HepG2 (cell line): ENCODE measurements around the gene HHIPL1. TPM values are rescaled to one million over a fixed set of nuclear protein-coding genes. Genes with fewer than 3 reads are reported as not detected.

Source experiments
- ATAC-seq: fragments of 200-7000 bp; cut with Tn5 transposase; 3 replicates; pipeline ENCODE4 v1.9.1; 2020; ENCODE audit warnings: mild to moderate bottlenecking, moderate library complexity
- BruUV-seq: library from RNA; stranded (reverse); fragments of 400-500 nt; replicated peaks from 2 replicates; lab custom pipeline; 2021; lab: Mats Ljungman, UMichigan
- CTCF ChIA-PET: fragments of 300-600 bp; formaldehyde crosslinking; extraction: SDS; loops from one replicate; lab custom pipeline; 2021; ENCODE audit warnings: low total read pairs, inconsistent platforms, low intra/inter-chr PET ratio; lab: Yijun Ruan, JAX
- POLR2A ChIA-PET: fragments of 350-600 bp; sonication (Branson Sonifier 250); formaldehyde crosslinking; loops from one replicate; lab custom pipeline; 2020; ENCODE audit warnings: antibody characterized with exemption, inconsistent platforms; lab: Yijun Ruan, JAX
- DNase-seq: peaks from one replicate; pipeline ENCODE4 v3.0.0-alpha.2; 2015; ENCODE audit warnings: low spot score
- FAIRE-seq: peaks from 3 replicates; lab custom pipeline; 2011; peaks lifted over from hg19 to GRCh38; lab: Jason Lieb, UNC
- H2AFZ ChIP-seq: one replicate; pipeline ENCODE4 v1.6.1; 2011; ENCODE audit warnings: low read length, inconsistent platforms
- H3K27ac ChIP-seq: fragments of 300-600 bp; 3 replicates; pipeline ENCODE4 v1.8.0; 2011; ENCODE audit warnings: mixed run types, mild to moderate bottlenecking, mixed read lengths, low read length, inconsistent platforms; ENCODE audit not compliant: insufficient read depth; ENCODE audit errors: extremely low read length
- H3K27me3 ChIP-seq, 2 experiments: fragments of 200-600 bp in 1 of 2; 2 replicates in 1 of 2; 3 replicates in 1 of 2; pipeline versions ENCODE4 v1.6.0 to v1.8.0; 2011; ENCODE audit warnings: low read length in 2 of 2, mild to moderate bottlenecking in 2 of 2, moderate library complexity in 2 of 2, inconsistent platforms in 1 of 2; ENCODE audit not compliant: insufficient read depth in 2 of 2, control insufficient read depth in 1 of 2
- H3K36me3 ChIP-seq, 2 experiments: fragments of 200-600 bp in 1 of 2; replicated peaks in 1 of 2; 2 replicates in 1 of 2; 3 replicates in 1 of 2; pipeline versions ENCODE4 v1.5.1 to v1.8.0; 2011; ENCODE audit warnings: low read length in 2 of 2, inconsistent platforms in 1 of 2; ENCODE audit not compliant: insufficient read depth in 2 of 2, control insufficient read depth in 1 of 2
- H3K4me1 ChIP-seq: 2 replicates; pipeline ENCODE4 v1.5.1; 2012; ENCODE audit warnings: low read length, inconsistent platforms; ENCODE audit not compliant: insufficient read depth
- H3K4me2 ChIP-seq: 2 replicates; pipeline ENCODE4 v1.6.0; 2011; ENCODE audit warnings: low read depth, low read length, inconsistent platforms
- H3K4me3 ChIP-seq, 3 experiments: fragments of 200-600 bp in 1 of 3; sonication (generic), shearing (Covaris generic) in 1 of 3; replicated peaks in 1 of 3; 2 replicates each; pipeline ENCODE4 v1.5.1; 2011 to 2016; ENCODE audit warnings: low read length in 3 of 3, inconsistent platforms in 2 of 3, low read depth in 2 of 3, mild to moderate bottlenecking in 2 of 3, control low read depth in 1 of 3, mixed read lengths in 1 of 3; ENCODE audit not compliant: insufficient read depth in 1 of 3
- H3K79me2 ChIP-seq: one replicate; pipeline ENCODE4 v1.6.1; 2011; ENCODE audit warnings: low read length, inconsistent platforms; ENCODE audit not compliant: insufficient read depth
- H3K9ac ChIP-seq: 2 replicates; pipeline ENCODE4 v1.6.0; 2011; ENCODE audit warnings: mild to moderate bottlenecking, low read depth, low read length, inconsistent platforms; ENCODE audit not compliant: insufficient read depth
- H3K9me3 ChIP-seq: 2 replicates; pipeline ENCODE4 v1.5.1; 2012; ENCODE audit warnings: mild to moderate bottlenecking, low read length
- H4K20me1 ChIP-seq: 2 replicates; pipeline ENCODE4 v1.6.0; 2011; ENCODE audit warnings: inconsistent platforms, mild to moderate bottlenecking, low read length, moderate library complexity; ENCODE audit not compliant: insufficient read depth
- YY1 ChIP-seq: IDR thresholded peaks from 2 replicates; pipeline ENCODE4 v1.6.1; 2011; ENCODE audit warnings: low read length, low read depth, moderate library complexity, mild to moderate bottlenecking; ENCODE audit not compliant: insufficient read depth, insufficient replicate concordance
- ZNF263 ChIP-seq: sonication (generic); formaldehyde crosslinking; IDR thresholded peaks from 2 replicates; pipeline ENCODE4 v1.4.0; 2020; ENCODE audit warnings: missing genetic modification reagents
- ZNF280D ChIP-seq: sonication (generic); formaldehyde crosslinking; IDR thresholded peaks from 2 replicates; pipeline ENCODE4 v1.5.1; 2020; ENCODE audit warnings: mild to moderate bottlenecking, missing genetic modification reagents
- ZNF484 ChIP-seq: sonication (generic); formaldehyde crosslinking; IDR thresholded peaks from 2 replicates; pipeline ENCODE4 v1.5.1; 2020; ENCODE audit warnings: mild to moderate bottlenecking, low read depth, missing genetic modification reagents, borderline replicate concordance
- ZNF768 ChIP-seq: sonication (generic); formaldehyde crosslinking; IDR thresholded peaks from 2 replicates; pipeline ENCODE4 v1.4.0; 2020; ENCODE audit warnings: missing genetic modification reagents
- ZNF781 ChIP-seq: sonication (generic); formaldehyde crosslinking; IDR thresholded peaks from 2 replicates; pipeline ENCODE4 v1.5.1; 2020; ENCODE audit warnings: borderline replicate concordance, mild to moderate bottlenecking, missing genetic modification reagents; ENCODE audit errors: not compliant biosample characterization
- WGBS: methylation state at CpG from one replicate; pipeline ENCODE4 v1.1.6; 2017; ENCODE audit warnings: low lambda C conversion rate; 5-methylcytosine and 5-hydroxymethylcytosine counted together
- in situ Hi-C: cut with HindIII; loops from 2 replicates; pipeline ENCODE4 v1.10.0; 2017; ENCODE audit warnings: low pct_unique_long_range_greater_than_20kb; ENCODE audit not compliant: extremely low pct_ligation_motif_present
- intact Hi-C: fragments of 100-400 bp; cut with micrococcal nuclease; formaldehyde crosslinking; loops from one replicate; pipeline ENCODE4 v1.10.0; 2022; ENCODE audit not compliant: unreplicated experiment
- polyA plus RNA-seq, 8 experiments: library from polyadenylated mRNA; depleted of rRNA in 3 of 8; stranded (reverse) in 7 of 8; unstranded in 1 of 8; fragments of >200 nt; fragmentation: Illumina TruSeq in 4 of 8; extraction: Trizol in 4 of 8; gene quantifications; 2 replicates each; pipeline versions ENCODE4 v1.2.1 to v1.2.3, GENCODE V29; 2011 to 2016; ENCODE audit warnings: low read depth in 4 of 8, missing spikeins in 1 of 8, mixed read lengths in 1 of 8; ENCODE audit not compliant: insufficient read depth in 1 of 8
- total RNA-seq, 5 experiments: library from RNA; depleted of rRNA; stranded (reverse); fragments of >200 nt; fragmentation: Illumina TruSeq; extraction: Trizol; gene quantifications; 2 replicates each; pipeline ENCODE4 v1.2.3, GENCODE V29; 2016; ENCODE audit warnings: low read depth in 1 of 5

The HHIPL1 gene
- total and polyA plus RNA-seq, 2 of the 13 experiments (the other 11 are each of a cell fraction or from before 2014, with no cell fraction given) = not detected

- TF ChIP-seq ZNF280D (CRISPR knock-in tag) = no peak
- no peak for TF ChIP-seq ZNF263 (CRISPR knock-in tag)
- no peak for TF ChIP-seq ZNF781 (CRISPR knock-in tag)
- TF ChIP-seq YY1 = no peak
- TF ChIP-seq, all 625 proteins: peak for 0
Measured at GRCh38 chr14:99720941-99721791, 76.2 kb downstream of the HHIPL1 start (continued).

- Histone ChIP-seq H3K9me3 (no peaks in the 10 kb centered on the region), H3K9ac (no peak overlapping the region), H3K27me3 (peaks cover 3 to 19% of the 10 kb centered on the region in 2 experiments; a peak in 4 of 5 replicates), H3K4me1 (peaks cover 9% of the 10 kb centered on the region; the same call in 1 of the 2 replicates), H4K20me1 (no peaks in the 10 kb centered on the region), H3K4me2 (no peak overlapping the region), H3K4me3 (no peak overlapping the region), H3K36me3 (no peaks in the 10 kb centered on the region), H2AFZ (no peak overlapping the region), H3K79me2 (no peaks in the 10 kb centered on the region), H3K27ac (no peak overlapping the region)
- ChIA-PET POLR2A (no interaction called here), CTCF (no interaction called here)
- no peak for ATAC-seq
- TF ChIP-seq ZNF484 (CRISPR knock-in tag) = no peak
- TF ChIP-seq ZNF768 = peak; percentile 54; the same call in 1 of the 2 replicates
- no peak for DNase-seq
- 25% methylated on average over 8 of the region's 12 CpGs for WGBS
- FAIRE-seq = no peak
- no TSS peak for BruUV-seq
- intact Hi-C loops = no loop called here
- in situ Hi-C loops = no loop called here
Measured at GRCh38 chr14:99721792-99722516, 77.0 kb downstream of the HHIPL1 start.
